Activated T-cell treated with anti-CD3 and anti-CD28 coated beads, Interleukin-2, amount 50 U/mL, for 4 hours (primary cell): Measurements from ENCODE around the gene STOML3. TPM values are rescaled to one million over a fixed set of nuclear protein-coding genes. Genes with fewer than 3 reads are reported as not detected.

ENCODE experiments used
- total RNA-seq, 3 donors: library from RNA; stranded (reverse); gene quantifications; one replicate each; pipeline ENCODE4 v1.2.1, GENCODE V29; 2021

The STOML3 gene
- total RNA-seq, 3 donors from 2014 or later, result not detected

Other genes starting within 250 kb of the STOML3 start
- 10 to 100 TPM; 53.5 to 68.4 (median 59.6) TPM for gene PROSER1, start 47.3 kb upstream of the STOML3 start, total RNA-seq
- gene NHLRC3, start 47.6 kb upstream of the STOML3 start, total RNA-seq, result 1 to 10 TPM; 5.1 to 6.9 (median 6.0) TPM